C4-2B (cell line): ENCODE data around the gene UTS2.

Experiments
- H3K27ac ChIP-seq: fragments of 450-650 bp; 2 replicates; pipeline ENCODE4 v1.5.1; 2017
- CTCF ChIP-seq: fragments of 450-650 bp; conservative IDR thresholded peaks from 2 replicates; pipeline ENCODE4 v1.5.1; 2017; ENCODE audit warnings: mild to moderate bottlenecking
- ZFX ChIP-seq: fragments of 450-650 bp; IDR thresholded peaks from 2 replicates; pipeline ENCODE4 v1.6.1; 2017

The UTS2 gene

DNA sequence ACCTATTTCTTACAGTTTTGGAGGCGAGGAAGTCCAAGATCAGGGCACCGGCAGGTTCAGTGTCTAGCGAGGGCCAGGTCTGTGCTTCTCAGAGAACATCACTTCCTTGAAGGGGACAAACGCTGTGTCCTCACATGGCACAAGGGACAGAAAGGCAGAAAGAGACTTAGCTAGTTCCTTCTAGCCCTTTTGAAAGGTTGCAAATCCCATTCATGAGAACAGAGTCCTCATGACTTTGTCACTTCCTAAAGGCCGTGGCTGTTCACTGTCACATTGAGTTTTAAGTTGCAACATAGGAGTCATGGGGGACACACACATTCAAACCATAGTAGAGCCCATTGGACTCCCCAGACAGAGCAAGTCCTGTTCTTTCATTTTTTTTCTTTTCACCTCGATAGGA lies 41.4 kb downstream of the UTS2 start:
- no peak overlapping the region for H3K27ac ChIP-seq
- no peak for TF ChIP-seq CTCF
- no peak for TF ChIP-seq ZFX

GRCh38 chr1:7810395-7810794 lies 42.5 kb downstream of the UTS2 start:
- TF ChIP-seq ZFX (no peak), CTCF (no peak)
- H3K27ac ChIP-seq, result no peak overlapping the region

DNA sequence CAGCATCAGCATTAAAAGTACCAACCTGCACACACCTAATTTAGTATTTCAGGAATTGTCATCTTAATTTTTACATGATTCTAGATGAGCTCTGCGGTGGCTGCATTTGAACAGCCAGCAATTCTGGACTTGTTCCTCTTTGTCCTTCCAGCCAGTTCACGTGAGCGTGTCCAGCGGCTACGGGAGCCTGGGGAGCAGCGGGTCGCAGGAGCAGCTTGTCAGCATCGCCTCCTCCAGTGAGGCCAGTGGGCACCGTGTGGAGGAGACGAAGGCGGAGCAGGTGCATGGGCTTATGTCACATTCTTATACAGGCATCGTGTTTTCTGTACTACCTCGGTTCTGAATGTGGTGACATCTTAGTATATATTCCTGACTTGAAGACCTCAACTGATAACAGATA lies 43.1 kb downstream of the UTS2 start:
- TF ChIP-seq ZFX (no peak), CTCF (no peak)
- H3K27ac ChIP-seq, result no peak overlapping the region

DNA sequence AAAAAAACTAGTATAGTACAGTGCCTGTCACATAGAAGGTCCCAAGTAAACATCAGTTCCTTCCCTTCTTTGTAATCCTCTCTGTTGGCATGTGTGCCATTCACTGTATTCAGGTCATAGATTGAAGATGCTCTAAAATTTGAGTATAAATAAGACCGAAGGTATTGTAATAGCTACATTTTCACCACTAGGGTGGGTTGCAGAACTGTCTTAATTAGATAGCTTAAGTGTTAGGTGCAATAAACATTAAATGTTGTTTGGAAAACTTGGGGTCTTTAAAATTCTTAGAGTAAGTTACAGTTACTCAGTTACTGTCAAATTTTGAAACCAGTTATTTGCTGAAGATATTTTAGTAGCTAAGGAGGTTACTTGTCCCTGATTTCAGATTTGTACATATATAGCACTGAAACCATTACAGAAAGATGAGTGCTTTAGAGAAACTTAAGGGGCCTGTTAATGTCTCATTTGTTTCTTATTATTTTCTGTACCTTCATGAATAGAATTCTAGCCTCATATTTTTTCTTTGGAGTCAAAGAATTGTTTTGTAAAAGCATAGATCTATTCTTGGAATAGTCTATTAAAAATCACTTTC lies 44.5 kb downstream of the UTS2 start:
- H3K27ac ChIP-seq, result no peak overlapping the region
- TF ChIP-seq ZFX, result no peak
- peak; percentile 72 for TF ChIP-seq CTCF

DNA sequence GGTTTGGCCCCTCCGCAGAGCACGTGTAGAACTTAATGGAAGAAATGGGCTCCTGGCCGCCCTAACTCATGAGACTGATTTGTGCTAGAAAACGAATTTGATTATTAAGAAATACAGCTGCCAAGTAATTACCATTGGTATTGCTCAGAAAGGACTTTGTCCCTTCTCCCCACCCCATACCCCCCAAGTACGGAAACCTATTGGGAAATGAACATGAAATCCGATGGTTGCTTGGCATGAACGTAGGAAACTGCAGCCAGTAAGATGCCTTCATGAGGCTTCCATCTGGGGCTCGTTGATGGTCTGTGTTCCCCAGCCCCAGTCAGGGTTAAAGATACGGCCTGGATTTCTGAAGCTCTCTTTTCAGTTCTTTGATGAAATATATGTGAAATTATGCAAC lies 47.4 kb downstream of the UTS2 start:
- TF ChIP-seq CTCF (no peak), ZFX (no peak)

More for the DNA sequence above, 47.4 kb downstream of the UTS2 start:
- H3K27ac ChIP-seq, result no peak overlapping the region
